HG03159 (cell line): Measurements from ENCODE around the gene IGFL4.
A peak's percentile ranks its signal among the peaks of the same experiment; 100 is the strongest.

Experiments used
- ATAC-seq: cut with Tn5 transposase; IDR thresholded peaks from one replicate; pipeline ENCODE4 v1.9.1; 2021; ENCODE audit warnings: mild to moderate bottlenecking, moderate library complexity; ENCODE audit not compliant: unreplicated experiment

Gene IGFL4

GRCh38 chr19:46022061-46022430 is 18.8 kb downstream of the IGFL4 start:
- ATAC-seq, result no peak

GRCh38 chr19:46021531-46022041 is 19.2 kb downstream of the IGFL4 start:
- ATAC-seq, result no peak

GRCh38 chr19:46020819-46021125 is 20.0 kb downstream of the IGFL4 start:
- ATAC-seq, result no peak

- ATAC-seq, result no peak
These were observed 21.5 kb downstream of the IGFL4 start for GRCh38 chr19:46019270-46019669.

- ATAC-seq, result no peak
These were observed 22.0 kb downstream of the IGFL4 start for GRCh38 chr19:46018729-46019251.

GRCh38 chr19:46017874-46018675 is 22.7 kb downstream of the IGFL4 start:
- ATAC-seq, result no peak

GRCh38 chr19:46017095-46017429 is 23.7 kb downstream of the IGFL4 start:
- ATAC-seq, result no peak

- ATAC-seq, result no peak
These were observed 24.2 kb downstream of the IGFL4 start for GRCh38 chr19:46016426-46017094.

- ATAC-seq, result no peak
These were observed 24.9 kb downstream of the IGFL4 start for GRCh38 chr19:46015687-46016425.

GRCh38 chr19:46014941-46015686 is 25.7 kb downstream of the IGFL4 start:
- no peak for ATAC-seq

- ATAC-seq, result no peak
These were observed 26.3 kb downstream of the IGFL4 start for GRCh38 chr19:46014534-46014933.

- ATAC-seq, result no peak
These were observed 31.0 kb downstream of the IGFL4 start for GRCh38 chr19:46009530-46010510.

GRCh38 chr19:46006411-46006810 is 34.4 kb downstream of the IGFL4 start:
- ATAC-seq, result no peak

GRCh38 chr19:46002678-46003275 is 38.0 kb downstream of the IGFL4 start:
- ATAC-seq, result no peak

- ATAC-seq, result peak; percentile 53
These were observed 40.1 kb downstream of the IGFL4 start for GRCh38 chr19:46000491-46001246.

- ATAC-seq, result no peak
These were observed 41.1 kb downstream of the IGFL4 start for GRCh38 chr19:45999653-46000121.

GRCh38 chr19:45998834-45999233 is 42.0 kb downstream of the IGFL4 start:
- no peak for ATAC-seq

- no peak for ATAC-seq
These were observed 43.9 kb downstream of the IGFL4 start for GRCh38 chr19:45996933-45997332.
